Stimulated activated CD4-positive, alpha-beta T cell treated with anti-CD3 and anti-CD28 coated beads, Interleukin-1b, Interleukin-23, amount 100 ng/mL, for 48 hours (primary cell): ENCODE data around the gene ZDHHC14.

Experiments
- DNase-seq: peaks from one replicate; pipeline ENCODE4 v3.0.0-alpha.2; 2020

ZDHHC14 gene

DNA sequence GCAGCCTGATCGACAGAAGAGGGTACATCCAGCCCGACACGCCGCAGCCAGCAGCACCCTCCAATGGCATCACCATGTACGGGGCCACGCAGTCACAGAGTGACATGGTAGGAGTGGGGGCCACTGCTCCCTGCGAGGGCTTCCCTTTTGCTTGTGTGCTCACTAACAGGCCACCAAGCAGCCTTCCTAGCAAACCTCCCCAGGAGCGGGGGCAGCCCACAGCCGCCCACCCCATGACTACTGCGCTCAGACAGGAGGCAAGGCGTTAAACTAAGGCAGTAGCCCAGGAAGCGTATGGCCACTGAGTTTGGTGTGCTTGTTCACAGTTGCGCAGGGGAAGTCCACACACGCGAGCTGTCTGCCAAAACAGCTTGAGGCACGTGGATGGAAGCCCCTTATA lies 272.5 kb downstream of the ZDHHC14 start:
- DNase-seq = no peak

DNA sequence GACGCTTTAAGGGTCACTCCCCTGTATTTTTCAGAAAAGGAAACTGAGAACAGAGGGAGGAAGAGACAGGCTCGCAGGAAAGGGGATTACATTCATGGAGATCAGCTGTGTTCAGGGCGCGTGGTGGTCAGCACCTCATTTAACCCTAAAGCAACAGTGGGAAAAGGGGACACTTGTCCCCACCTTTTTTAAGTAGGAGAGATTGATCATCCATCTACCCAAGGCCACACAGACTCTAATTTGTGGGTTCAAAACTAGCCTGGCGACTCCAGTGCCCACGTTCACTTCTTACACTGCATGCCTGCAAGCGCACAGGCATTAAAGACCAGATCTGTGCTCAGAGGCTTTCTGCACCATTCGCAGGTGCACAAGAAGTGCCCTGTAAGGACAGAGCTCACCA lies 274.1 kb downstream of the ZDHHC14 start:
- no peak for DNase-seq

- no peak for DNase-seq
These were observed 275.5 kb downstream of the ZDHHC14 start for GRCh38 chr6:157656437-157656997.

GRCh38 chr6:157657754-157658153 lies 276.8 kb downstream of the ZDHHC14 start:
- no peak for DNase-seq

- no peak for DNase-seq
These were observed 277.3 kb downstream of the ZDHHC14 start for GRCh38 chr6:157658301-157658700.

GRCh38 chr6:157659536-157660271 lies 278.7 kb downstream of the ZDHHC14 start:
- DNase-seq = no peak

DNA sequence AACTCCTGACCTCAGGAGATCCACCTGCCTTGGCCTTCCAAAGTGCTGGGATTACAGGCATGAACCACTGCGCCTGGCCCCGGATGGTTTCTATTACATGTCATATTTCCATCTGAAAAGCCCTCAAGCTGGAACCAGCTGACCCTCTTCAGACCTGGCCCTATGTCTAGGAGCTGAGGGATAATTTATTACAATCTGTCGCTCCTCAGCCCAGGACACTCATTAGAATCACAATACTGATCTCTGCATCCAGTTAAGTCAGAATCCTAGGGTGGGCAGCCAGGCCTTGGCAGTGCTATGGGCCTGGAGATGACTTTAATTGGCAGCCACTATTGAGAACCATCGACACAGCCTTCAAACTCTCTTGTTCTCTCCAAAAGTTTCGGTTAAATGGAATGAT lies 279.4 kb downstream of the ZDHHC14 start:
- DNase-seq = no peak

DNA sequence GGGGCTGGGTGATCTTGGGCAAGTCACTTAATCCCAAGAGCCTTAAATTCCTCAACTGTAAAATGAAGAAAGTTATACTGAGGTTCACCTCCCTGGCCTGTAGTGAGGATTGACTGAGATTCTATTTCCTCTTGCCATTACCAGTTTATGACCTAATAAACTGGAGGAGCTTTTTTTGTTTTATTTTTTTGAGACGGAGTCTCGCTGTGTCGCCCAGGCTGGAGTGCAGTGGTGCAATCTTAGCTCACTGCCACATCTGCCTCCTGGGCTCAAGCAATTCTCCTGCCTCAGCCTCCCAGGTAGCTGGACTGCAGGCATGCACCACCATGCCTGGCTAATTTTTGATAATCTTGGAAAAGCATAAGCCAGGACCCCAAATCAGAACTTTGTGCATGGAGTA lies 280.7 kb downstream of the ZDHHC14 start:
- DNase-seq = no peak

DNA sequence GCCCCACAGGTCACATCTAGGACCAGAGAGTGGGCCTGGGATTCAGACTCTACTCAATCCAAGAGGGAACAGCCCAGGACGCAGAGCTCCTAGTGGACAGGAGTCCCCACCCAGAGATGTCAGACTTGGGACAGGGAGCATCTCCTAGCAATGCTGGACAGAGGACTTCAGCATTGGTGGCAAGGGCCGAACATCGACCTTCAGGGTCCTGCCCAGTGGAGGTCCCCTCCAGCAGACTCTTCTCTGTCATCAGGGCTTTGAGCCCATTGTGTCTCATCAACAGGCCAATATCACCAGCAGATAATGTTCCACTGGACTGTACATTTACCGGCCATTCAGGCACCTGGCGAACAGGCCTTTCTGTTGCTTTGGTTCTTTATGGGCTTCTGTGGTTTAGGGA lies 282.3 kb downstream of the ZDHHC14 start:
- DNase-seq = no peak

DNA sequence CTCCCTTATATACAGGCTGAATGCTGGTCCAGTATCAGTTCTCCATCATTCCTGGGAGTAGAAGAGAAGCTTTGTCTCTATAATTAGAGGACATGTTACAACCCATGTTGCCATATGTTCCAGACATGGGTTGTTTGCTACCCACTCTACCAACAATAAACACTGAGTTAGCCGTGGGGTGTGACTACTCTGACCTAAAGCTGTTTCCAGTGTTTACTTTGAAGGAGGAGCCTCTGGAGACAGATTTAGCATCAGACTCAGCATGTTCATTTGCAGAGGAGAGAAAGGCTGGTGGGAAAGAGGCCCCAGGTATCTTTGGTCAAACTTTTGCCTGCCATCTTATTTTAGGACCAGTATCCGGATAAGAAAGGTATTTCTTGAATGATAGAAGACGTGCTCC lies 284.2 kb downstream of the ZDHHC14 start:
- DNase-seq = no peak

GRCh38 chr6:157666729-157667128 lies 285.7 kb downstream of the ZDHHC14 start:
- DNase-seq = no peak

GRCh38 chr6:157667211-157668008 lies 286.4 kb downstream of the ZDHHC14 start:
- DNase-seq = peak; percentile 42

DNA sequence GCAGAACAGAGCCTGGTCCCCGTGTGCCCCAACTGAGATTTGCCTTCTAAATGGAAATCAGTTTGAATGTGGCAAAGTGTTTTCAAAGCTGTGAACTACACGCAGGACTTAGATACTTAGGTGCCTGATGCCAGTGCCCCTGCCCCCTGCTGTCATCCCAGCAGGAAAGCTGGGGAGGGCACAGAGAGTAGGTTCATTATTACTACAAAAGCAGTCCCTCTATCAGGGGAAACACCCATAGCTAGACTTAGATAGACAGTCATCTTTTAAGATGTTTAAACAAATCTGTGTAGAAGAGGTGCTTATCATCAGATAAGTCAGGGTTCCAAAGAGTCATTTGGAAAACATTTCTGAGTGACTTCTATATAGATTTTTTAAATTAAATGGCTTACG lies 287.0 kb downstream of the ZDHHC14 start:
- DNase-seq = peak; percentile 17

DNA sequence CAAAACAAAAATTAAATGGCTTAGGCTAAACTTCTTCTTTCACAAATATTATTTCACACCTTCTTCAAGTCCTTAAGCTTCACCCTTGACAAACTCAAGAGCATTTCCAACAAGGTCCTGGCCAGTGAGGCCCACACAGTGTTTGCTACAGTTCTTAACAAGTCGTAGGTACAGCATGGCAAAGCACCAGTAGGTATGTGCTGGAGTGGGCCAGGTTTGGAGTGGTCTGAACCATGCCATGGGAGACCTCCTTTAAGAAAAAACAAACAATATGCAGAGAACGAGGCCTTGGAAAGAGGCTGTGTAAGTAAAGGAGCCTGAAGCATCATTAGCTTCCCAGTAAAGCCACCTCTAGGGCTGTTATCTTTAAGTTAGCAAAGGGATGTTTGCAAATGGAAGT lies 287.7 kb downstream of the ZDHHC14 start:
- no peak for DNase-seq

DNA sequence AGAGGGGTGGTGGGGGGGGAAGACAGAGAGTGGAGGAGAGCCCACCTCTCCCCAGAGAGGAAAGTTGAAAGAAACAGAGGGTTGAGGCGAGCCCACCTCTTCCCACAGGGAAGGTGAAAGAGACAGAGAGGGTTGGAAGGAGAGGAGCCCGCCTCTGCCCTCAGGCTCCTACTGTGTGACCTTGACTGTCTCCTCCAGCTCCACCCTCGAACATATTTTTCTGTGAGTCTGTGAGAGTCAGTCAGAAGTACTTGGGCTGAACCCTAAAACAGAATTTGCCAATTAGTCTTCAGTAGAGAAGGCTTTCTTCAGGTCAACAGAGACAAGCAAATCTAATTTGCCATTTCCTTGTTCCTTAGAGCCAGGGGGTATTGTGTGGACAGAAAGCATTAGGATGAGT lies 288.3 kb downstream of the ZDHHC14 start:
- no peak for DNase-seq

DNA sequence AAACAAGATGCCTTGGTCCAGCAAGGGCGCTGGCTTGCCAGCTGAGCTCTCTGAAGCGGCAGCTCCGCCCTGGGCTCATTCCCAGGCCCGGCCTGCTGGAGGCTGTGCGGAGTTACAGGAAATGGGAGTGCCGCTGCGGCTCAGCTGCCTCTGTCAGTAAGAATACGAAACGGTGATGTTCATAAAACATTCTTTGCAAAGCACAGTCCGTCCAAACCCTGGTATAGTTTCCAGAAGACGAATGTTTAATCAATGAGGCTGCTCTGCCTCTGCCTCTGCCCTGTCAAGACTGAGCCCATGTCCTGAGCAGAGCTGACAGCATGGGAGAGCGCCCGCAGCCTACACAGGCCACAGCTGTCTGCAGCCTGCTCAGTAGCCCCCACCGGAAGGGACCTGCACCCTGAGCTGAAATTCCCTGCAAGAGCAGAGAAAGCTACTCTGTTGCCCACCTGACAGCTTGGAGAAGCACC lies 288.8 kb downstream of the ZDHHC14 start:
- no peak for DNase-seq

- no peak for DNase-seq
These were observed 289.6 kb downstream of the ZDHHC14 start for GRCh38 chr6:157670466-157671186.

GRCh38 chr6:157672726-157673412 lies 291.9 kb downstream of the ZDHHC14 start:
- DNase-seq = no peak

- DNase-seq = no peak
These were observed 292.6 kb downstream of the ZDHHC14 start for GRCh38 chr6:157673596-157673995.

DNA sequence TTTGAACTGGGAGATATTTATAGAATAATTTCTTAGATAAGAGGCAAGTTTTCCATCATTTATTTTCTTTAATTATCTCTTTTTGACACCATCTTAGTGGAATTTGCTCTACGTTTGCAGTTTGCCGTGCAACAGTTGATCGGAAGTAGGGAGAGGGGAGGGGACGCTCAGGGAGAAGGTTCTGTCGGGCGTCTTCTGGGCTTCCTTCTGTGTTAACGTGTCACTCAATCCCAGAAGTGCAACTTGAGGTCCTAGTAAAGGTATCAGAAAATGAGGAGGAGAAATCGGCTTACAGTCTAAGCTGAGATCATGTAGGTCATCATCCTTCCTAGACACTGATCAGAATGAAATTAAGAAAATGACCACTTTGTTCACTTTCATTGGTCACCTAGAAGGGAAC lies 293.1 kb downstream of the ZDHHC14 start:
- no peak for DNase-seq

- DNase-seq = no peak
These were observed 294.8 kb downstream of the ZDHHC14 start for GRCh38 chr6:157675831-157676230.

DNA sequence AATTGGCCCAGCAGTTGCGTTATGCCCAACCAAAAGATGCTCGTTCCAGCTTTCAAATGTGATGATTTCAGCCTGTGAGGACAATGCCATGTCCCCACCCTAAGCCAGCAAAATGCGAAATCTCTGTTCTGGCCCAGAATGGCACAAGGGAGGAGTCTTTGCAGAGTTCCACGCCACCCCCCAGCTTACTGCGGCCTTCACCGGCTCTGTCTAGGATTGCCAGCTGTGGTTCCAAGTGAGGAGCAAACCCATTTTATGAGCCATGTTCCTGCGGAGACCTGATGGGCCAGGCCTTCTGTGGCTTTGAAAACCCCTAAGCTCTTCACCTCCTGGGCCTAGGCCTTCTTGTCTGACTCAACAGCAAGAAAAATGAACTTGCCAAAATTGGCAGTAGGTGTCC lies 295.3 kb downstream of the ZDHHC14 start:
- DNase-seq = no peak

DNA sequence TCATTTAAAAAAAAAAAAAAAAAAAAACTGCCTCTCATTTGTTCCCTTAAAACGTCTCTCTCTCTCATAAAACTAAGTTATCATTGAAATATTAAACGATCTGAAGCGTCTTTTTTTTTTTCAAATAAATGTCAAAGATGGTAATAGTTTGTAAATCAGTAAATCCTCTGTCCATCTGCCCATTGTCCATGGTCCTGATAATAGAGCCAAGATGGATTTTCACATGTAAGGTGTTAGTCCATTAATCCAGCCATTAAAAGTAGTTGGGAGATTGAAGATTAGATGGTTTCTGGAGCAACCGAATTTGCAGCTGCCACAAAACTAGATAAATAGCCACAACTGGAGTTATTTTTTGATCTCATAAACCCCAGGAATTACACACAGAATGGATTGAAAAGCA lies 296.2 kb downstream of the ZDHHC14 start:
- DNase-seq = no peak
